ENCODE data around the gene PABPC4L. TPM values are rescaled to one million over a fixed set of nuclear protein-coding genes. Genes with fewer than 3 reads are reported as not detected.

The PABPC4L gene
- total and polyA plus RNA-seq, 2 of the 4 experiments (the other 2 are of a cell fraction): 0.26 to 0.72 TPM

DNA sequence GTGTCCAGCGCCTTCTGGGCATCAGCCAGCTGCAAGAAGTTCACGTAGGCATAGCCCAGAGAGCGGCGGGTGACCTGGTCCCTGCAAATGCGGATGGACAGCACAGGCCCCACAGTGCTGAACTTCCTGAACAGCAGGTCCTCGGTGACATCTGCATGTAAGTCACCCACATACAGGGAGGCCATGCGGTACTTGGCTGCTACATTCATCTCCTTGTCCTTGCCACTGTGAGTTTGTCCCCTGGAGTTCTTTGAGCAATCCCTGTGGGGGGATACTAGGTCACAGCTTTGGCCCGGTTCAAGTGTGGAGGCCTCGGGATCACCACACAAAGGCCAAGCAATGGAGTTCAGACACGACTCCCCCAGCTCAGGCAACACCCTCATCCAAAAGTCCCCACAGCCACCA, 776 bp downstream of the PABPC4L start:
- H2BK15ac ChIP-seq (ENCODE audit: low read depth, low read length): no peak overlapping the region
- peak overlapping the region in 1 of 2 experiments; percentile 72; a peak in 2 of 4 replicates for H4K8ac ChIP-seq (ENCODE audit: low read depth in 2 of 2, low read length in 2 of 2)
- H2AK5ac ChIP-seq (ENCODE audit: low read depth, low read length): no peak overlapping the region
- no peak overlapping the region for H4K91ac ChIP-seq (ENCODE audit: insufficient read depth, low read depth, low read length)
- no peaks in the 10 kb centered on the region for H3K4me1 ChIP-seq (ENCODE audit: control insufficient read depth, insufficient read depth, low read length)
- TF ChIP-seq CEBPB (IDR thresholded peaks at IDR 0.05; ENCODE audit: low read depth, low read length) (no peak), MAZ (IDR thresholded peaks at IDR 0.05; ENCODE audit: borderline replicate concordance, low read depth, low read length) (no peak), BHLHE40 (IDR thresholded peaks at IDR 0.05; ENCODE audit: low read depth, low read length) (no peak), POLR2A (IDR thresholded peaks at IDR 0.05; ENCODE audit: low read depth, low read length) (no peak), MXI1 (IDR thresholded peaks at IDR 0.05; ENCODE audit: borderline replicate concordance, low read depth, low read length) (no peak), MAFK (IDR thresholded peaks at IDR 0.05; ENCODE audit: low read depth, low read length) (no peak), RFX5 (IDR thresholded peaks at IDR 0.05; ENCODE audit: low read depth, low read length) (no peak)
- TF ChIP-seq, protein P1, sequence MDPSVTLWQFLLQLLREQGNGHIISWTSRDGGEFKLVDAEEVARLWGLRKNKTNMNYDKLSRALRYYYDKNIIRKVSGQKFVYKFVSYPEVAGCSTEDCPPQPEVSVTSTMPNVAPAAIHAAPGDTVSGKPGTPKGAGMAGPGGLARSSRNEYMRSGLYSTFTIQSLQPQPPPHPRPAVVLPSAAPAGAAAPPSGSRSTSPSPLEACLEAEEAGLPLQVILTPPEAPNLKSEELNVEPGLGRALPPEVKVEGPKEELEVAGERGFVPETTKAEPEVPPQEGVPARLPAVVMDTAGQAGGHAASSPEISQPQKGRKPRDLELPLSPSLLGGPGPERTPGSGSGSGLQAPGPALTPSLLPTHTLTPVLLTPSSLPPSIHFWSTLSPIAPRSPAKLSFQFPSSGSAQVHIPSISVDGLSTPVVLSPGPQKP (IDR thresholded peaks at IDR 0.05; ENCODE audit: borderline replicate concordance, low read depth, low read length): no peak
- TF ChIP-seq, protein P2, sequence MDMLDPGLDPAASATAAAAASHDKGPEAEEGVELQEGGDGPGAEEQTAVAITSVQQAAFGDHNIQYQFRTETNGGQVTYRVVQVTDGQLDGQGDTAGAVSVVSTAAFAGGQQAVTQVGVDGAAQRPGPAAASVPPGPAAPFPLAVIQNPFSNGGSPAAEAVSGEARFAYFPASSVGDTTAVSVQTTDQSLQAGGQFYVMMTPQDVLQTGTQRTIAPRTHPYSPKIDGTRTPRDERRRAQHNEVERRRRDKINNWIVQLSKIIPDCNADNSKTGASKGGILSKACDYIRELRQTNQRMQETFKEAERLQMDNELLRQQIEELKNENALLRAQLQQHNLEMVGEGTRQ (IDR thresholded peaks at IDR 0.05; ENCODE audit: low read depth, low read length): no peak
- CTCF ChIA-PET: no interaction called here
- no peak overlapping the region for H2BK5ac ChIP-seq (ENCODE audit: low read depth, low read length, poor library complexity, severe bottlenecking)
- POLR2A ChIA-PET (ENCODE audit: unreplicated experiment): no interaction called here
- no peak overlapping the region for H2BK120ac ChIP-seq (ENCODE audit: low read depth, low read length)
- no peak overlapping the region; the same call in 1 of the 2 replicates for H4K5ac ChIP-seq (ENCODE audit: low read depth, low read length)
- DNase-seq: no peak
- H3K14ac ChIP-seq (replicated peaks; ENCODE audit: low read depth, low read length): peak overlapping the region; percentile 59; the same call in 1 of the 2 replicates
- H2BK20ac ChIP-seq (ENCODE audit: low read depth, low read length): no peak overlapping the region
- peak overlapping the region; percentile 31; the same call in 1 of the 2 replicates for H3K9ac ChIP-seq (ENCODE audit: low read depth, low read length)
- intact Hi-C loops (cut with micrococcal nuclease) (no loop called here), dilution Hi-C loops (cut with HindIII; ENCODE audit: low sequenced_read_pairs, unreplicated experiment) (no loop called here), in situ Hi-C loops (cut with MboI; ENCODE audit: low sequenced_read_pairs) (no loop called here)
- H3K27ac ChIP-seq (ENCODE audit: insufficient read depth, low read length): no peak overlapping the region
- 93% methylated on average over 3 of the region's 10 CpGs; no CpG with 5 or more reads in 1 of the 2 experiments for WGBS, 2 experiments (ENCODE audit: extremely low coverage in 2 of 2, insufficient read length in 1 of 2)
- H3K9me1 ChIP-seq (ENCODE audit: insufficient read depth, low read length): no peaks in the 10 kb centered on the region; the same call in 1 of the 2 replicates
- ATAC-seq (ENCODE audit: low read depth): peak; percentile 36
- H3K4me2 ChIP-seq (ENCODE audit: low read depth, low read length): peak overlapping the region; percentile 76; the same call in 1 of the 2 replicates
- H3K4ac ChIP-seq (ENCODE audit: low read depth, low read length): peak overlapping the region; percentile 64
- peak overlapping the region; percentile 42; the same call in 1 of the 2 replicates for H3K4me3 ChIP-seq (ENCODE audit: insufficient read depth, low read depth, low read length)
- peak overlapping the region; percentile 51; the same call in 1 of the 2 replicates for H3K23ac ChIP-seq (ENCODE audit: low read depth, low read length)
- H3K56ac ChIP-seq (ENCODE audit: extremely low read depth, insufficient read depth, low read length): no peak overlapping the region
- H3K36me3 ChIP-seq (ENCODE audit: control insufficient read depth, insufficient read depth, low read length): no peaks in the 10 kb centered on the region
- no peak overlapping the region for H2AK9ac ChIP-seq (replicated peaks; ENCODE audit: low read depth, low read length, poor library complexity)
- H3K9me3 ChIP-seq (ENCODE audit: control insufficient read depth, insufficient read depth, low read length): peaks cover 2% of the 10 kb centered on the region; the same call in 1 of the 2 replicates
- BruUV-seq (replicated peaks): no TSS peak
- H2AFZ ChIP-seq (replicated peaks; ENCODE audit: low read length, poor library complexity): peak overlapping the region; percentile 89
- no peaks in the 10 kb centered on the region for H3K27me3 ChIP-seq (ENCODE audit: control insufficient read depth, insufficient read depth, low read length)
- H4K20me1 ChIP-seq (ENCODE audit: insufficient read depth, low read length): no peaks in the 10 kb centered on the region
- no peaks in the 10 kb centered on the region for H3K79me1 ChIP-seq (ENCODE audit: low read depth in 1 of 2, low read length in 2 of 2)
- H3K18ac ChIP-seq (ENCODE audit: low read depth, low read length): no peak overlapping the region

All from IMR-90 (cell line).